Stimulated activated CD8-positive, alpha-beta memory T cell treated with anti-CD3 and anti-CD28 coated beads, Interleukin-4, amount 100 ng/mL, for 48 hours (primary cell): Measurements from ENCODE around the gene CDK5.
A peak's percentile ranks its signal among the peaks of the same experiment; 100 is the strongest.

Source experiments
- DNase-seq: peaks from one replicate; pipeline ENCODE4 v3.0.0-alpha.2; 2020

Gene CDK5

GRCh38 chr7:151071032-151071866 is 13.6 kb upstream of the CDK5 start:
- no peak for DNase-seq

GRCh38 chr7:151070574-151070960 is 12.9 kb upstream of the CDK5 start:
- no peak for DNase-seq

- no peak for DNase-seq
Measured at GRCh38 chr7:151069841-151070573, 12.3 kb upstream of the CDK5 start.

GRCh38 chr7:151068069-151068773 is 10.5 kb upstream of the CDK5 start:
- DNase-seq, result no peak

- DNase-seq, result no peak
Measured at GRCh38 chr7:151066273-151066974, 8.7 kb upstream of the CDK5 start.

GRCh38 chr7:151065516-151065915 is 7.8 kb upstream of the CDK5 start:
- DNase-seq, result no peak

- DNase-seq, result no peak
Measured at GRCh38 chr7:151064993-151065392, 7.3 kb upstream of the CDK5 start.

GRCh38 chr7:151064454-151064853 is 6.8 kb upstream of the CDK5 start:
- DNase-seq, result no peak

GRCh38 chr7:151063212-151063561 is 5.5 kb upstream of the CDK5 start:
- DNase-seq, result no peak

GRCh38 chr7:151062399-151063211 is 4.9 kb upstream of the CDK5 start:
- DNase-seq, result no peak

- no peak for DNase-seq
Measured at GRCh38 chr7:151062111-151062398, 4.4 kb upstream of the CDK5 start.

GRCh38 chr7:151061213-151062110 is 3.8 kb upstream of the CDK5 start:
- DNase-seq, result no peak

- DNase-seq, result peak; percentile 43
Measured at GRCh38 chr7:151060416-151061212, 2.9 kb upstream of the CDK5 start.

- no peak for DNase-seq
Measured at GRCh38 chr7:151060113-151060415, 2.4 kb upstream of the CDK5 start.

GRCh38 chr7:151059367-151060112 is 1.8 kb upstream of the CDK5 start, which contains the start of gene SLC4A2:
Gene SLC4A2 (plus strand): TSS chr7:151059589. CDS start chr7:151061988, 2,399 bp downstream.
- peak; percentile 81 for DNase-seq

- DNase-seq, result peak; percentile 47
Measured at GRCh38 chr7:151058781-151059366, 1.2 kb upstream of the CDK5 start.

- peak; percentile 97 for DNase-seq
Measured at GRCh38 chr7:151057989-151058780, 488 bp upstream of the CDK5 start.
